A673 (cell line): Measurements from ENCODE around the gene BUD31.
"Not testable (repeated sequence)": the region's sequence is repeated elsewhere in the genome, so short reads cannot be mapped to it uniquely, and the experiment has no call there.

Experiments
- CTCF ChIP-seq: fragments of 300-800, 200-600 bp; sonication (generic); conservative IDR thresholded peaks from 2 replicates; pipeline ENCODE4 v1.5.1; 2017; ENCODE audit warnings: low read depth, mild to moderate bottlenecking, antibody characterized with exemption, low read length, moderate library complexity, mixed read lengths
- EZH2 ChIP-seq: fragments of 200-600 bp; sonication (generic); IDR thresholded peaks from 2 replicates; pipeline ENCODE4 v1.6.1; 2017; ENCODE audit warnings: borderline replicate concordance, low read depth, mild to moderate bottlenecking, mixed read lengths, antibody characterized with exemption, low read length; ENCODE audit not compliant: poor library complexity, severe bottlenecking

GRCh38 chr7:99431756-99432540 lies 23.2 kb downstream of the BUD31 start:
- TF ChIP-seq CTCF, EZH2: not testable (repeated sequence)
